ENCODE results near the gene TMEM19.

The TMEM19 gene

GRCh38 chr12:71744522-71745300, 58.8 kb downstream of the TMEM19 start:
- Histone ChIP-seq H3K27me3 (ENCODE audit: control insufficient read depth, low read length) (peaks cover 4% of the 10 kb centered on the region; the same call in 1 of the 2 replicates), H3K4me2 (ENCODE audit: low read length) (no peak overlapping the region), H4K20me1 (ENCODE audit: control insufficient read depth, insufficient read depth, low read depth, low read length) (no peaks in the 10 kb centered on the region), H3K4me1 (ENCODE audit: control insufficient read depth, low read length) (peaks cover 11% of the 10 kb centered on the region), H3K27ac (ENCODE audit: low read depth, low read length) (no peak overlapping the region), H3K9me3 (ENCODE audit: control insufficient read depth, insufficient read depth, low read length) (no peaks in the 10 kb centered on the region), H3K79me2 (ENCODE audit: control insufficient read depth, low read length) (no peaks in the 10 kb centered on the region), H3K9me2 (replicated peaks; ENCODE audit: control insufficient read depth, low read length) (no peaks in the 10 kb centered on the region), H3K4me3 (ENCODE audit: low read length) (no peak overlapping the region), H3F3A (ENCODE audit: control insufficient read depth, insufficient read depth) (peaks cover 10% of the 10 kb centered on the region; the same call in 1 of the 2 replicates), H3K36me3 (ENCODE audit: control insufficient read depth, low read length) (no peaks in the 10 kb centered on the region)
- TF ChIP-seq CTCF (IDR thresholded peaks at IDR 0.05; ENCODE audit: low read depth, low read length, poor library complexity, severe bottlenecking) (no peak), EZH2phosphoT487 (IDR thresholded peaks at IDR 0.05; ENCODE audit: borderline replicate concordance, low read length) (no peak)

- no peaks in the 10 kb centered on the region for H3K79me2 ChIP-seq (ENCODE audit: control insufficient read depth, low read length)
- H3F3A ChIP-seq (ENCODE audit: control insufficient read depth, insufficient read depth) = peaks cover 10% of the 10 kb centered on the region; the same call in 1 of the 2 replicates
- H3K27me3 ChIP-seq (ENCODE audit: control insufficient read depth, low read length) = peaks cover 4% of the 10 kb centered on the region; the same call in 1 of the 2 replicates
- H3K4me2 ChIP-seq (ENCODE audit: low read length) = peak overlapping the region; percentile 5; the same call in 1 of the 2 replicates
- no peaks in the 10 kb centered on the region for H3K9me2 ChIP-seq (replicated peaks; ENCODE audit: control insufficient read depth, low read length)
- no peaks in the 10 kb centered on the region for H3K36me3 ChIP-seq (ENCODE audit: control insufficient read depth, low read length)
- H4K20me1 ChIP-seq (ENCODE audit: control insufficient read depth, insufficient read depth, low read depth, low read length) = no peaks in the 10 kb centered on the region
- H3K4me1 ChIP-seq (ENCODE audit: control insufficient read depth, low read length) = peaks cover 11% of the 10 kb centered on the region
- no peak overlapping the region for H3K4me3 ChIP-seq (ENCODE audit: low read length)
- TF ChIP-seq CTCF (IDR thresholded peaks at IDR 0.05; ENCODE audit: low read depth, low read length, poor library complexity, severe bottlenecking) (peak; percentile 82), EZH2phosphoT487 (IDR thresholded peaks at IDR 0.05; ENCODE audit: borderline replicate concordance, low read length) (no peak)
- no peaks in the 10 kb centered on the region for H3K9me3 ChIP-seq (ENCODE audit: control insufficient read depth, insufficient read depth, low read length)
- no peak overlapping the region for H3K27ac ChIP-seq (ENCODE audit: low read depth, low read length)
Measured at GRCh38 chr12:71746974-71747611, 61.2 kb downstream of the TMEM19 start.

- Histone ChIP-seq H3K4me2 (ENCODE audit: low read length) (no peak overlapping the region), H3K4me1 (ENCODE audit: control insufficient read depth, low read length) (peaks cover 11% of the 10 kb centered on the region), H3K27ac (ENCODE audit: low read depth, low read length) (no peak overlapping the region), H3K27me3 (ENCODE audit: control insufficient read depth, low read length) (peaks cover 4% of the 10 kb centered on the region; the same call in 1 of the 2 replicates), H3K9me3 (ENCODE audit: control insufficient read depth, insufficient read depth, low read length) (no peaks in the 10 kb centered on the region), H3K36me3 (ENCODE audit: control insufficient read depth, low read length) (no peaks in the 10 kb centered on the region), H3K9me2 (replicated peaks; ENCODE audit: control insufficient read depth, low read length) (no peaks in the 10 kb centered on the region), H3K79me2 (ENCODE audit: control insufficient read depth, low read length) (no peaks in the 10 kb centered on the region), H3F3A (ENCODE audit: control insufficient read depth, insufficient read depth) (peaks cover 10% of the 10 kb centered on the region; the same call in 1 of the 2 replicates), H4K20me1 (ENCODE audit: control insufficient read depth, insufficient read depth, low read depth, low read length) (no peaks in the 10 kb centered on the region), H3K4me3 (ENCODE audit: low read length) (no peak overlapping the region)
- TF ChIP-seq CTCF (IDR thresholded peaks at IDR 0.05; ENCODE audit: low read depth, low read length, poor library complexity, severe bottlenecking) (no peak), EZH2phosphoT487 (IDR thresholded peaks at IDR 0.05; ENCODE audit: borderline replicate concordance, low read length) (no peak)
Measured at GRCh38 chr12:71748081-71748850, 62.4 kb downstream of the TMEM19 start.
